GM18502 (cell line): Measurements from ENCODE around the gene MEOX2.

Experiments
- ATAC-seq: cut with Tn5 transposase; IDR thresholded peaks from one replicate; pipeline ENCODE4 v1.9.1; 2021; ENCODE audit warnings: mild to moderate bottlenecking; ENCODE audit not compliant: unreplicated experiment, poor library complexity

MEOX2 gene

GRCh38 chr7:15682111-15682510 is 4.4 kb downstream of the MEOX2 start:
- no peak for ATAC-seq

DNA sequence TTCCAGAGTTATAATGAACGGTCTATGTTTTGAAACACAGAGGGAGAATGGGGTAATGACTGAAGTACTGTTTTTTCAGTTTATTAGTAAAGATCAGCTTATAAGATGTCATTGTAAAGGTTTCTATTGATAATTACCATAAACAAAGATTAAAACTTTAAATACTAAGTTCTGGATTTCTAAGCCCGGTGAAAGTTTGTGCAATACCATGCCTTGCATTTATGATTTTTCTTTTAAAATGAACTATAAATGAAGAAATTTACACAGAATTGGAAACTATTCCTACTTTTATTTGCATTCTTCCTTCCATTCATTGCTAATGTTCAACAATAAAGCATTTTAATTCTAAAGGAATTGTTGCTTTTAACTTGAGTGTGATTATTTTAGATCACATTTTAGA is 4.9 kb downstream of the MEOX2 start:
- no peak for ATAC-seq

DNA sequence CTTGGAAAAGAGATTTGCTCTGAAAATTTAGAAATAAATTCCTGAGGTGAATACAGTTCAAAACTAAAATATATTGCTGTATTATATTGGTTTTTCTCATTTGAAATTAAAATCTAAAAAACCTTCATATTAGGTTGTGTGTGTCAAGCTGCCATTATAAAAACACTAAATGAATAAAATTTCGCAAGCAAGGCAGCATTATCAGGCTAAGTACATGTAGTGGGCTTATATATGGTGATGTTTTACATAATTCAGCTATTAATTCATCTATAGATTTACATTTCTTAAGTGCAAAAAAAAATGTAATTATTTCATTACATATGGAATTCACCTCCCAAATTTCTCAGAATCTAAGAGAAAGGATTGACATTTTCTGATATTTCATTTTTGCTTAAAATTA is 5.3 kb downstream of the MEOX2 start:
- no peak for ATAC-seq

DNA sequence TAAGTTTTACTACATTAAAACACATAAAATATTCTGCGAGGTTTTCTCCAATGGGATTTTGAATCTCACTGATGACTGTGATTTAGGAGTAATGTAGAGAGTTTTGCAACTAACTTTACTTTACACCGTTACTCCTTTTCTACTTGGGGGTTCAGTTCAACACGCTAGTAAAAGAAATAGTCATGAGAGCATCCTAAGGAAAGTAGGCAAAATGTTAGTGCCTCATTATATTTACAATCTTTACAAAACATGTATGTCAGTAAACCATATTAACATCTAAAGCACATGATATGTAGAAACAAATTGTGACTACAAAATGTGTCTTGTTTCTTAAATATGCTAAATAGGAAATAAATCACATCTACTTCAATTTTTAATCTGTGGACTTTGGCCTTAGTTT is 6.0 kb downstream of the MEOX2 start:
- ATAC-seq: no peak

GRCh38 chr7:15679306-15679705 is 7.2 kb downstream of the MEOX2 start:
- ATAC-seq: no peak

- no peak for ATAC-seq
Observed at GRCh38 chr7:15678653-15679052, 7.8 kb downstream of the MEOX2 start.

- ATAC-seq: no peak
Observed at GRCh38 chr7:15675379-15675778, 11.1 kb downstream of the MEOX2 start.

DNA sequence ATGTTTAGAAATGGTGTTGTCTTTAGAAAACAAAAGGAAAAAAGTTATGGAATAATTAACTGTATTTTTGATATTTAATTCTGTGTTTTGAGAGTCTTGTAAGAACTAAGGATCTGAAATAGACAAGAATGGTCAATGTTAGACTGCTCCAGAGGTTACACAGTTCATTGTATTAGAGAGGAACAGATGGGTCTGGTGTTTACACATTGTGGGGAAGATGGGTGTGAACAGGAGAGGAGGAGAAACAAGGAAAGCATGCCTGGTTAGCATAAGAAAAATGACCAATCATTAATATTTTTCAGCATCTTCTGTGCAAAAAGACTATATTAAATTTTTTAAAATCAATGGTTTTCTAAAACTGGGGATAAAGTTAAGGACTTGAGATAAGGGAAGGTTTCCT is 11.9 kb downstream of the MEOX2 start:
- no peak for ATAC-seq

GRCh38 chr7:15669443-15670090 is 16.9 kb downstream of the MEOX2 start:
- no peak for ATAC-seq

DNA sequence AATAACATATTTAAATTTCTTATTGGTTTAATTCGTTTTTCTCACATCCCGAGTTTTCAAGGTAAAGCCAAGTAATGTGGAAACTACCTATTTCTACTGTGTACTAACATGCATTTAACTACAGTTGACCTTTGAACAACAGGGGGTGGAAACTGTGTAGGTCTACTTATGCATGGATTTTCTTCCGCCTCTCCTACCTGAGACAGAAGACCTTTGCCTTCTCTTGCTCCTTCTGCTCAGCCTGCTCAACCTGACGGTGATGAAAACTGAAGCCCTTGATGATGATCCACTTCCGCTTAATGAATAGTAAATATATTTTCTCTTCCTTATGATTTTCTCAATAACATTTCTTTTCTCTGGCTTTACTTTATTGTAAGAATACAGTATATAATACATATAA is 18.5 kb downstream of the MEOX2 start:
- no peak for ATAC-seq

GRCh38 chr7:15662451-15662850 is 24.0 kb downstream of the MEOX2 start:
- no peak for ATAC-seq

GRCh38 chr7:15658247-15658646 is 28.2 kb downstream of the MEOX2 start:
- ATAC-seq: no peak

DNA sequence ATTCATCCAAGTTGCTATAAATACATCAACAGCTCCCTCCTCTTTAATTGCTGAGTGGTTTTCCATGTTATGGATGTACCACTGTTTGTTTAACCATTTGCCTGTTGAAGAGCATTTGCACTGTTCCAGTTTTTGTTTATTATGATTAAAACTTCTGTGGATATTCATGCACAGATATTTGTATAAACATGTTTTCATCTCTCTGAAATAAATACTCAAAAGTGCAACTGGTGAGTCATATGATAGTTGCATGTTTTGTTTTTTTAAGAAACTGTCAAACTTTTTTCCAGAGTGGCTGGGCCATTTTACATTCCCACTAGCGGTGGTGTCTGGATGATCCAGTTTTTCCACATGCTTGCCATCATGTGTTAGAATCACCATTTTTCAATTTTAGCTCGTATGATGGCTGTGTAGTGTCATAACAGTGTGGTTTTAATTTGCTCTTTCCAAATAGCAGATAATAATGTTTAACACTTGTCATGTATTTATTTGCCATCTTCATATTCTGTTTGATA is 33.6 kb downstream of the MEOX2 start:
- ATAC-seq: no peak

DNA sequence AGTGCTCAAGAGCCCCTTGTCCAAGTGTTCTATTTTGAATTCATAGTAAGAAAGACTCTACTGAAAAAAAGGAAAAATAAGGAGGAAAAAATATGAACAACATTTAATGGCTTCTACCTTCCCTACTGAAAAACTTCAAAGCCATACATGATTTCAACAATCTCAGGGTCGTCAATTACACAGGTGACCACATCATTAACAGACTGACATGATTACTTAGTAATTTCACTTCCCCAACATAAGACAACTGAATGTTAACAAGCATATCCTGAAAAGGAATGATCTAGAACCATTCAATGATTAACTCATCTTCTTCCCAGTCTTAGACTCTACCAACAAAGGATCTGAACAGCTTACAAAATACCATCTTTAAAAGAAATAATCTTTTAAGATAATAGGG is 34.8 kb downstream of the MEOX2 start:
- ATAC-seq: no peak

DNA sequence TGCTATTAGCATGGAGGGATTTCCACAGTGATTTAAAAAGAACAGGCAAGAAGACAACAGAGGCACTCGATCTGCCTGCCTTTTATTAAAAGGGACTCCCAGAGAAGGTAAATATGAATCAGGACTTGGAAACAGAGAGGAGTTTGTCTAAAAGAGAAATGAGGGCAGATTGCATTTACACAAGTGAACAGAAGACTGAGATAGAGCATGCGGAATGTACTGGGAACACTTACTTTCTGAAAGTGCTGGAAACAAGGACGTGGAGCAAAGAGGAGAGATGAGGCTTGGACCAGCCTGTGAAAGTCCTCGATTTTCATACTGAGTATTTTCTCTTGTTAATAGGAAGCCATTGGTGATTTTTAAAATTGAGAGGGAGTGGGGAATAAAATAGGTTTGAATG is 35.7 kb downstream of the MEOX2 start:
- no peak for ATAC-seq

- ATAC-seq: no peak
Observed at GRCh38 chr7:15648461-15648961, 38.0 kb downstream of the MEOX2 start.

DNA sequence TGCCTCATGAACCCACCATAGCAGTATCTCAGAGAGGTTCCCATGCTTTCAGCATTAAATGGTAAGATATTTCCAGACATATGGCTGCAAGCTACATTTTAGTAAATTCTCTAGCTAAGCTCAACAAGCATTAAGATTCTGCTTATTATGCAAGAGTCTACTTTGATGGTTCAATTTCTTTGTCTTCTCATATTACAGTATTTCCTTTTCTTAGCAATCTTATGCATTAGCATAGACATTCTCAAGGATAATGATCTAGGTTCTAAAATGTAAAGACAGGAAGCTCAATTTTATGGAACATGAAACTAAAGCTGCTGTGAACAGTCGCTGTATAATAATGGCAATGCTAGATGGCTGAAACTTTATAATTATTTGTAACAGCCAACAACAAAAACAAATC is 39.2 kb downstream of the MEOX2 start:
- no peak for ATAC-seq

DNA sequence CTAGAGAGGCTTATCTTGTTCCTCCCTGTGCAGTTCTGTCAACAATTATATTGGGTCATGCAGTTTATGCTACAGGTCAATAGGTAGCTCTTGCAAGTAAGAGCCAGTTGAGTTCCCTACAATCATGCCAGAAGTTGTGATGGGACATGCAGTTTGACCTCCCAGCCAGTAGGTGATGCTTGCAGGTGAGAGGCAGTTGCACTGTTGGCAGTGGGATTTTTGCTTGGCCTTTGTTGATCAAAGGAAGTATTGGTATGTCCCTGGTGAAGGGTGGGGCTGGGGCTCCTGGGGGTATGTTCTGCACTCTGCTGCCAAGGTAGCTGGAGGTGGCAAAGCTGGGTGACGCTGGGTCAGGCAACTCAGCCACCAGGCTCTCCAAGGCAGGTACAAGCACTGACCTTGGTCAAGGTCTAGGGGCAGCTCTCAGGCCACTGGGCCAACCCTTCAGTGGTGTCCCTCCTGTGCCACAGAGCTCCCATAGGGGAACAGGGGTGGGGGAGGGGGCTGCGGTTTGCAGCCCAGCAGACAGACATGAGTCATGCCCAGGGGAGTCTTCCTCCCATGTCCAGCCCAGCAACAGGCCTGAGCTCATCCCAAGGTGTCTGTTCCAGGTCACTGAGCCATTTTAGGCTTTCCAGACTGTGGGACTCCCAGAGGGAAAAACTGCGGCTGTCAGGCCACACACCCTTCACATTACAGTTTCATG is 43.3 kb downstream of the MEOX2 start:
- no peak for ATAC-seq

GRCh38 chr7:15628876-15629275 is 57.6 kb downstream of the MEOX2 start:
- no peak for ATAC-seq

- ATAC-seq: no peak
Observed at GRCh38 chr7:15626041-15626440, 60.4 kb downstream of the MEOX2 start.

DNA sequence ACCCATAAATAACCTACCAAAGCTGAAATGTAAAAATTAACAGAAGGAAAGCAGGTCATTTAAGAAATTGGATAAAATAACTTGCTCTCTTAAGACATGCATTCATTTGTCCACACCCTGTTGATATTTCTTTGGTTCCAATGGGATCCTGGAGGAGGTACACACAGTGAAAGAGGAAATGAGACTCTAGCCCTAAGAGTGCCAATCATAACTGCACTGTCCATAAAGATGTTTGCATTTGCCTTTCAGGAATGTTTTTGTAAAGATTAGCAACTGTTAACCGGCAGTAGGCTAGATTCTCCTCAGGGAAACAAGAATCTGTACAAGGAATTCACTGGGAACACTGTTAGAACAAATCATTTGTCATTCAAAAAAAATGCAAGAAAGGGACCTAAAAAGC is 61.0 kb downstream of the MEOX2 start:
- ATAC-seq: no peak

DNA sequence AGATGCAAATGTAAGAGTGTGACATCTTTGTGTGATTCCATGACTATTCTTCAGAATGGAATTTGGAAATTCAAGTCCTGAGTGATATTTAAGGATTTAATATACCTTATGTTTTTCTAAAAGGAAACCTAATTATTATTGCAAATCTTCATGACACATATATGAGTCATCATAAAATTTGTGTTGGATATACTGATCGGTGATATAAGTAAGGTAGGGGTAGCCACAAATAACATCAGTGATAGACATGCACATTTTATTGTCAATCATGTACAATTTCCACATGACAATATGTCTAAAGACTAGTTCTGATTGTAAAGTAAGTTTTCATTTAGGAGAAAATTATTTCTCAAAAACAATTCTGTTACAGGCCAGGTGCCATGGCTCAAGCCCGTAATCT is 65.0 kb downstream of the MEOX2 start:
- no peak for ATAC-seq
